Left kidney (tissue), 2 donors: ENCODE results near the gene RPTOR. TPM values are rescaled to one million over a fixed set of nuclear protein-coding genes. Genes with fewer than 3 reads are reported as not detected.

Experiments
- DNase-seq: peaks from one replicate; pipeline ENCODE4 v3.0.0-alpha.2; 2013
- polyA plus RNA-seq: library from polyadenylated mRNA; unstranded; fragments of 120-200 nt; gene quantifications from one replicate; pipeline ENCODE4 v1.2.1, GENCODE V29; 2013; ENCODE audit not compliant: insufficient read length

The RPTOR gene
- polyA plus RNA-seq, 1 donor, result 18.6 TPM

DNA sequence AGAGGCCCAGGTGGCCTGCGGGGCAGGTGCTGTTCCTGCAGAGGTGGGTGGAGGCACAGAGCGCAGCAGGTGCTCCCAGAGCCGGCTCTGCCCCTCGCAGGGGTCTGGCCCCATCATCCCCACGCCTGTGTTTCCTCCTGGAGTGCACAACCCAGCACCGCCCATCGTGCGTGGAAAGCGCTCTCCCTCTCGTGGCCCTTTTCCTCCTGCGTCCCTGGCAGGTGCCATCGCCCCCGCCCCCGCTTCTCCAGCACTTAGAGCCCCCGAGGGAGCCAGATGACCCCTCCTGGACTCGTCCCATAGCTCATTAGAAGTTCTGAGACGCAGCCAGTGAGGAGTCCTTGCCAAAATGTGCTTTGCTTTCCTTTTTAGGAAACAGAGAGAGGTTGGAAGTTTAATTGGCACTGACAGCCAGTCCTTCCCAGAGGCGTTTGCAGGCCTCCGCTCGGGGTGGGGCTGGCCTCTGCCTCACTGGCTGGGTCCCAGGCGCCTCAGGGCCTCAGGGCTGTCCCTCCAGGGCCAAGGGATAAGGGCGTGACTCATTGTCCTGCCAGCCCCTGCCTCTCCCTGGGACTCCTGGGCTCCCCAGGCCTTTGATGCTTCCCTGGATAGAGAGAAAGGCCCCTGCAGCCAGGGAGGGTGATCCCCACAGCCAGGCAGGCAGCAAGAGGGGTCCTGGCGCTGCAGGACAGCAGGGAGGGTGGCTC lies 414.8 kb downstream of the RPTOR start:
- DNase-seq, result peak; percentile 60

DNA sequence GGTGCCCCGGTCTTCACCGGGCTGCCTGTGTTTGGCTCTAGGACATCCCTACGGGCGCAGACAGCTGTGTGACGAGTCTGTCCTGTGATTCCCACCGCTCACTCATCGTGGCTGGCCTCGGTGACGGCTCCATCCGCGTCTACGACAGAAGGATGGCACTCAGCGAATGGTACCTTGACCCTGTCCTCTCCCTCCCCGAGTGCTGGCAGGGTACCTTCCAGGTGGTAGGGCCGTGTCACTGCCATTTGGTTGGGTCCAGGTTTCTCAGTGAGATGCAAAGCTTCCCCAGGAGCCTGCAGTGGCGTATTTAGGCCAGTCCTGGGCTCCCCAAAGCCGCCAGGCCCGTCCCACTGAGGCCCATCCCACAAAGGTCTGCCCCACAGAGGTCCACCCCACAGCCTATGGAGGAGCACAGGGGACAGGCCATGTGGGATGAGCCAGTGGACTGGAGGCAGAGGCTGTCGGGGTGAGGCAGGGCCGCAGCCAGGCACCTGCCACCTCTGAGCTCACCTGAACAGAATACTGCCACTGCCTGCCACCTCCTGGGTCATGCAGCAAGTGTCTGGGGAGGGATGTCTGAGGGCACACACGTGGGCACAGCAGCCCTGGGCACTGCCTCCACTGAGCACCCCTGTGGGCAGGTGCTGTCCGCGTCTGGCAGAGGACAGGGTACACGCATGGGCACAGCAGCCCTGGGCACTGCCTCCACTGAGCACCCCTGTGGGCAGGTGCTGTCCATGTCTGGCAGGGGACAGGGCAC lies 415.6 kb downstream of the RPTOR start:
- no peak for DNase-seq

GRCh38 chr17:80960797-80961452 lies 416.3 kb downstream of the RPTOR start:
- no peak for DNase-seq

GRCh38 chr17:80961541-80962330 lies 417.1 kb downstream of the RPTOR start:
- no peak for DNase-seq

DNA sequence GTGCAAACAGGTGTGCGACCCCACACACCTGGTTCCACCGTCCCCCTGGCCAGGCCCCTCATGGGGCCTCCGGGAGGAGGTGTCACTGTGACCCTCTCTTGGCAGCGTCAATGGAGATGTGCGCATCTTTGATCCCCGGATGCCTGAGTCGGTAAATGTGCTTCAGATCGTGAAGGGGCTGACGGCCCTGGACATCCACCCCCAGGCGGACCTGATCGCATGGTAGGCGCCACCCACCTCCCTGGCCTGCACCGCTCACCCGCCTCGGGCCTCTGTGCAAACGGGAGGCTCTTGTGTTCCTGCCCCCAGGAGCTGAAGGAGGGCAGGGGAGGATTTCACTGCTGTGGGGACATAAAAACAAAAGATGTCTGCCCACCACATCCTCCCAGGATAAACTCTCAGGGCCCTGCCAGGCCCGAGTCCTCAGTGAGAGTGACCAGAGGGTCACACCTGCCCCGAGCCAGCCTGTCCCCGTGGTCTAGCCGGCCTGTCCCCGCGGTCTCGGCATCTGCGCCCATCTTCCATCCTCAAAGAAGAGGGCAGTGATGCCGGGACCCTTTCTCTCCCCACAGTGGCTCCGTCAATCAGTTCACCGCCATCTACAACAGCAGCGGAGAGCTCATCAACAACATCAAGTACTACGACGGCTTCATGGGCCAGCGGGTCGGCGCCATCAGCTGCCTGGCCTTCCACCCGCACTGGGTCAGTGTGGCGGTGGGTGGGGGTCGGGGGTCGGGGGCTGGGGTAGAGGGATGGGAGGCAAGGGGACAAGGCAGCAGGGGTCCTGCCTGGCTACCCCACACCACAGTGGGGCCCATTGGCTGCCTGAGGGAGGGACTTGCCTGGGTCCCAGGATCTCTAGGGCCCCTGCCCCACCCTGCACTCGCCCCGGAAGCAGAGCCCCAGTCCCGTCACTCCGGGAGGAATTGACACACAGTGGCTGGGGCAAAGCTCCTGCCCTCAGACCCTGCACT lies 418.0 kb downstream of the RPTOR start:
- DNase-seq, result no peak

DNA sequence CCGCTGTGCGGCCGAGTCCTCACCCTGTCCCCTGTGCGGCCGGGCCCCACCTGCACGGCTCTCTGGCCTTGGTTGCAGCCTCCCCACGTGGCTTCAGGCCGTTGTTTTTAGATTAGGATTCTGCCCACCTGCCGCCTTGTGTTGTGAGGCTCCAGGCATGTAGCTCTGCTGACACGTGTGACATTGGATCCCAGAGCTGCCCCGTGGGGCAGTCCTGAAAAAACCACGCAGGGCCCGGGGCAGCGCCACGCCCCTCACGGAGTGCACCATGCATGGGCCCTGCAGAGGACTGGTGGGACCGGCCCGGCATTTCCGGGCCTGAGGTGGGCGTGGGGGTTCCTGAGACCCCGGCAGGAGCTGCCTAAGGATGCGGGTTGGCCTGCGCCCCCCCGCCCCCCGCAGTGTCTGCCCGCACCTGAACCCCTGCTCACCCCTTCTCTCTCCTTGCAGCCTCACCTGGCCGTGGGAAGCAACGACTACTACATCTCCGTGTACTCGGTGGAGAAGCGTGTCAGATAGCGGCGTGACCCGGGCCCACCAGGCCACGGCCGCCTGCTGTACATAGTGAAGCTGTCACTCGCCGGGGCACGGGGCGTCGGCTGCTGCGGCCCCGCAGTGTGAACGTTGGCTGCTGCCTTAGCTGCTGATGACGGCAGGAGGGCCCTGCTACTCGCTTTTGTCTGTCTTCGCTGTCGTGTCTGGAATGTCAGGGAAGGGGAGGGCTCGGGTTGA lies 419.3 kb downstream of the RPTOR start:
- no peak for DNase-seq

GRCh38 chr17:80964544-80964856 lies 419.9 kb downstream of the RPTOR start:
- DNase-seq, result no peak

GRCh38 chr17:80964859-80965580 lies 420.4 kb downstream of the RPTOR start:
- no peak for DNase-seq

DNA sequence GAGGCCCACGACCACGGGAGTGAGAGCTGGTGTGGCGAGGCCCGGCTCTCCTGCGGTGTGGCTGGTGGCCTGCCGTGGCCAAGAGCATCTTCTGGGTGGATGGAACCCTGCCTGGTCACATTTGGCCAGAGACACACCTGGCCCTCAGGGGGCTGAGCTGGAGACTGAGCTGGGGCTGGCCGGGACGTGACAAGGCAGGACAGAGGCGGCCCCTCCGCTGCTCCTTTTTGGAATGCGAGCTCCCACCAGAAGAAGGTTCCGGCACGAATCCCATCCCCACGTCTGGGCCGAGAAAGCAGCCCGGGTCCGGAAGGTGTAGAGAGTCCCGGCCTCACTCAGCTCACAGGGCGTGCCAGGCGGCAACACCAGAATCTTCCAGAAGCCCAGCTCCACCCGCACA lies 421.0 kb downstream of the RPTOR start:
- no peak for DNase-seq

DNA sequence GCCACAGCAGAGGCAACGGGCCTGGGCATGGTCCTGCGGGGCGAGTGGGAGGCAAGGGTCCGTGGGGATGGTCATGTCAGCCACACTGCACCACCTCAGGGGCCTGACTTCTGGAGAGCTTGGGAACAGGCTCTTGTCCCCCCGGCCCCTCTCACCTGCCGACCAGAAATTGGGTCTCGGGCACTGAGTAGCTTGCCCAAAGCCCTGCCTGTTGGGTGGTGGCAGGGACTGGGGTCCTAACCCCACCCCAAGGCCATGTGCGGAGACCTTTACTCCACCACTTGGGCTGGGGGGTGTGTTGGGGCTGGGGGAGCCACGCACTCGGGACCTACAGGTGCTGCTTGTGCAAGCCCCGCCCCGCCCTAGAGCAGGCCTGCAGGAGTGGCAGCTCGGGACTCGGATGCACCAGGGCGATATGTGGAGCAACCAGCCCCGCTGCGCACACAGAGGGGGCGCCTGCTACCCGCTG lies 422.8 kb downstream of the RPTOR start:
- DNase-seq, result no peak

- DNase-seq, result no peak
These were observed 424.0 kb downstream of the RPTOR start for GRCh38 chr17:80968602-80969029.

- no peak for DNase-seq
These were observed 424.5 kb downstream of the RPTOR start for GRCh38 chr17:80969030-80969673.

GRCh38 chr17:80969674-80970043 lies 425.0 kb downstream of the RPTOR start:
- no peak for DNase-seq

DNA sequence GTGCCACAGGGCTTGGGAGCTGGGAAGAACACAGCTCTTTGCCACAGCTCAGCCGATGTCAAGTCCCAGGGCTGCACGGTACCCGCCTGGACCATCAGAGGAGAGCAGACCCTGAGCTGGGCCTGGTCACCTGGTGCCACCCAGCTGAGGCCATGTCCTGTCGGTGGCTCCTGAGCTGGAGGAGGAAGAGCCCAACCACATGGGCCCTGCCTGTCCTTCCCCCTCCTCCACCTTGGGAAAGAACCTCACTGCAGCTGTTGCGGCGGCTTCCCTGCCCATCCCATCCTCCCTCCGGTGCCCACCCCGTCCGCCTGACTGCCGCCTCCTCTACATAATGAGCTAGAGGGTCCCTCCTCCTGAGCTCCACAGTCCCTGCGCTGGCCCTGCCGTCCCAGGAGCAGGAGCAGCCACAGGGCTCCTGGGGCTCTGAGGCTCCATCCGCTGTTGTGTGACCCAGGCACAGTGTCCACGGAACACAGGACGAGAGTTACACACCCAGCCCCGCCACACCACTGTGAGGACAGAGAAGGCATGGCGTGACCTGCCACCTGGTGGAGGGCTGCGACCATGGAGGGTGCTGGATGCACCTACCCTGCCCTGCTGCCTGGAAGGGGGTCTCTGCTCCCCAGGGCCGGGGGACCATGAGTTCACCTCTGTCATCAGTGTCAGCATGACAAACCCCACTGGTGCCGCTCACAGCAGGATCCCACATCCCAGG lies 425.6 kb downstream of the RPTOR start:
- DNase-seq, result no peak

DNA sequence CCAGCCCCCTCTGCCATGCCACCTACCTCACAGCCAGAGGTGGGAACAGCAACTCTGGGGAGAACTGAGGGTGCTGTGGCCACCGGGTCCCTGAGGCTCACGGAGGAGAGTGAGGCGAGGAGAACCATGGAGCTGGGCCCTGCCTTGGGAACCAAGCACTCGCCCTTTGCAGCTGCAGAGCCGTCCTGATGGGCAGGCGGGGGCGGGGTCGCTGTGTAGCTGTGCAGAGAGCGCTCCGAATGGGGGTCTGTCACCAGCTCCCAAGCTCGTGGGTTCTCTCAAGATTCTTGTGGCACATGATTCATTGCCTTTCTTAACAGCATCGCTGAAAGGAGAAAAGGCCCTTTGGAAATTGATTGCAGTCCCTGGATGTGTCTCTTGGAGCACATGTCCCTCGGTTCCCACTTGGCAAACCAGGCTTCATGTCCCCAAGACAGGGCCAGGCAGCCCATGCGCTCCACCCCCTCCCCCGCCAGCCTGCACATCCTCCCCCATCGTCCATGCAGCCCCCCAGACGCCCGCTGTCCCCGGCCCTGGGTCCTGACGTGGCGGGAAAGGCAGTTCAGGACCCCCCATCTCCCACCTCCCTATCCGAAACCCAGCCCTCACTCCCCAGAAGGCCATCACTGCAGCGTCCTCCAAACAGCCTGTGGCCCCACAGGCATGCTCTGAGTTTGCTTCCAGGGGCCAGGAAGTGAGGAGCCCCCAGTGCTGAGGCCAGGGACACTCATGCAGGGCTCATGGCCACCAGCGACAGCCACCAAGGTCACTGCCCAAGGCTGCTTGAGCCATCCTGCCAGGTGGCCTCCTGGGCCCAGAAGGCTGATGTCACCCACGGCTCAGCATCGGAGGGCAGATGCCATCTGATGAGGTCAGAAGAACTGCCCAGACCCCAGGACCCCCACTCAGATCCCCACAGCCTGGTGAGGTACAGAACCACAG lies 426.4 kb downstream of the RPTOR start:
- no peak for DNase-seq

DNA sequence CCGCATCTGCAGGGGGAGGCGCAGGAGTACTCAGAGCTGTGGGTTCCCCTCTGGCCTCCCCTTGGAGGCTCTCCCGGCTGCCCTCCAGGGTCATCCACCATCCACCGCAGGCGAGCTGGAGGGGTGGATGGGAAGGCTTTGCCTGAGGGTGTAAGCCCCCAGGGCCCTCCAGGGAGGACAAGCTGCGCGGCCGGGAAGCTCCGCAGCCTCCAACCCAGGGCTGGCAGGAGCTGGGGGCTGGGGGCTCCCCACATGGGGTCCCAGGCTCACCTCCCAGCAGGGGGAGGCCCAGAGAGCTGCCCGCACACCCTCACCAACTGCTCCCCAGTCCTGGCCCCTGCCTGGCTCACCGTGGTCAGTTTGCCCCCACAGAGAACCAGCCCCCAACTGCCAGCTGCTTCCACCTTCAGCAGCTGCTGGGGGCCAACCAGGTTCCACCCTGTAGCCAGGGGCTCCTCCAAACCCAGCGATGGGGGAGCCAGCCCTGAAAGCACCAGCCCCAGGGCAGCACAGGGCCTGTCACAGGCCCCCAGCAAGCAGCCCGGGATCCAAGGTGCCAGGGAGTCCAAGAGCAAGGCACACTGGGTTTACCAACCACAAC lies 427.2 kb downstream of the RPTOR start:
- DNase-seq, result no peak

DNA sequence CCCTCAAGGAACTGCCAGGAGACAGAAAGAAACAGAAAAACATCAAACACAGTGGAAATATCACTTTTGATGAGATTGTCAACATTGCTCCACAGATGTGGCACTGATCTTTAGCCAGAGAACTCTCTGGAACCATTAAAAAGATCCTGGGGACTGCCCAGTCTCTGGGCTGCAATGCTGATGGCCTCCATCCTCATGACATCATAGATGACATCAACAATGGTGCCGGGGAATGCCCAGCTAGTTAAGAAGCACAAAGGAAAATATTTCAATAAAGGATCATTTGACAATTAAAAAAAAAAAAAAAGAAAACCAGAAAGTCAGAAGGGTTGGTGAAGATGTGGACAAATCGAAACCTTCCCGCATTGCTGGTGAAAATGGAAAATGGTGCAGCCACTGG lies 432.1 kb downstream of the RPTOR start:
- DNase-seq, result no peak
